ENCODE results near the gene FAM110D. TPM values are rescaled to one million over a fixed set of nuclear protein-coding genes. Genes with fewer than 3 reads are reported as not detected.

Gene FAM110D
- total RNA-seq, 1 experiment from 2014 or later: 0.46 TPM

DNA sequence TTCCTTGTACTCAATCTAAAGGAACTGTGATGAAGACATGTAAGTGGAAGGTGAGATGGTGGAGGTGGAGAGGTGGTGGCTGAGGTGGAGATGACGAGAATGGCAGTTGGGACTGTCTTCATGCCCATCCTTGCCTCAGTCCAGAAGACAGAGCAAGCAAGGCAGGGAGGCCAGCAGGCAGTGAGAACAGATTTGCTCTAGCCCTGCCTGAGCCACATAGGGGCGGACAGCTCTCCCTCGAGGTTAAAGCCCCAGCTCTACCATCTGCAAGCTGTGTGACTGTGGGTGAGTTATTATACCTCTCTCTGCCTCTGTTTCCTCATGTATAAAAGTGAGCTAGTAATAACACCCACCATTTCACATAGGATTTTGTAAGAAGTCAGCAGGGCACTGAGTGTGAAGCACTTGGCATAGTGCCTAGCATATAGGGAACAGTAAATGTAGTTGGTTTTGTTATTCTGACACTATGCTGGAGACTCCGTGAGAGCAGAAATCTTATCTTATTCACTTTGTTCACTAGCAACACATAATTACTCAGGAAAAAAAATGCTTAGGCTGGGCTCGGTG, 4.8 kb upstream of the FAM110D start:
- no peak for DNase-seq
- Mint-ChIP-seq H3K36me3 (ENCODE audit: insufficient read depth in 1 of 3, low read depth in 3 of 3) (no peaks in the 10 kb centered on the region), H3K9me3 (no peaks in the 10 kb centered on the region), H3K4me1 (peaks cover 32 to 45% of the 10 kb centered on the region in 2 experiments), H3K27me3 (ENCODE audit: low read depth) (peaks cover 100% of the 10 kb centered on the region), H3K4me3 (no peak overlapping the region), H3K27ac (no peak overlapping the region)
- H3K27ac ChIP-seq (ENCODE audit: insufficient read length, low read depth, low read length): no peak overlapping the region
- peaks cover 31% of the 10 kb centered on the region; the same call in 1 of the 2 replicates for H3K27me3 ChIP-seq (ENCODE audit: insufficient read depth, low read length)
- H3K79me1 ChIP-seq (ENCODE audit: insufficient read depth, low read depth, low read length, poor library complexity, severe bottlenecking): no peaks in the 10 kb centered on the region
- no peaks in the 10 kb centered on the region for H3K79me2 ChIP-seq (ENCODE audit: insufficient read depth, low read length)
- no peak overlapping the region for H2BK5ac ChIP-seq (ENCODE audit: insufficient read length, low read length)
- no peaks in the 10 kb centered on the region for H3K9me3 ChIP-seq (ENCODE audit: control insufficient read depth, low read depth, low read length)
- no peak overlapping the region for H3K4me2 ChIP-seq (ENCODE audit: insufficient read depth, insufficient read length, low read length)
- H4K20me1 ChIP-seq (ENCODE audit: control insufficient read depth, insufficient read depth, insufficient read length): no peaks in the 10 kb centered on the region
- H3K23ac ChIP-seq (ENCODE audit: insufficient read length, low read depth, low read length): no peak overlapping the region
- no peak overlapping the region for H3K18ac ChIP-seq (ENCODE audit: insufficient read length, low read depth, low read length)
- no peak overlapping the region for H3K4ac ChIP-seq (ENCODE audit: low read depth, low read length)
- TF ChIP-seq, protein P1, sequence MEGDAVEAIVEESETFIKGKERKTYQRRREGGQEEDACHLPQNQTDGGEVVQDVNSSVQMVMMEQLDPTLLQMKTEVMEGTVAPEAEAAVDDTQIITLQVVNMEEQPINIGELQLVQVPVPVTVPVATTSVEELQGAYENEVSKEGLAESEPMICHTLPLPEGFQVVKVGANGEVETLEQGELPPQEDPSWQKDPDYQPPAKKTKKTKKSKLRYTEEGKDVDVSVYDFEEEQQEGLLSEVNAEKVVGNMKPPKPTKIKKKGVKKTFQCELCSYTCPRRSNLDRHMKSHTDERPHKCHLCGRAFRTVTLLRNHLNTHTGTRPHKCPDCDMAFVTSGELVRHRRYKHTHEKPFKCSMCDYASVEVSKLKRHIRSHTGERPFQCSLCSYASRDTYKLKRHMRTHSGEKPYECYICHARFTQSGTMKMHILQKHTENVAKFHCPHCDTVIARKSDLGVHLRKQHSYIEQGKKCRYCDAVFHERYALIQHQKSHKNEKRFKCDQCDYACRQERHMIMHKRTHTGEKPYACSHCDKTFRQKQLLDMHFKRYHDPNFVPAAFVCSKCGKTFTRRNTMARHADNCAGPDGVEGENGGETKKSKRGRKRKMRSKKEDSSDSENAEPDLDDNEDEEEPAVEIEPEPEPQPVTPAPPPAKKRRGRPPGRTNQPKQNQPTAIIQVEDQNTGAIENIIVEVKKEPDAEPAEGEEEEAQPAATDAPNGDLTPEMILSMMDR (conservative IDR thresholded peaks at IDR 0.05): no peak
- H2BK20ac ChIP-seq (ENCODE audit: low read depth, low read length, poor library complexity, severe bottlenecking): no peak overlapping the region
- no peak overlapping the region for H2BK15ac ChIP-seq (ENCODE audit: low read depth, low read length)
- H4K5ac ChIP-seq (ENCODE audit: insufficient read length, low read depth, low read length): no peak overlapping the region
- H3K9ac ChIP-seq (ENCODE audit: extremely low read depth, insufficient read length, low read length): no peak overlapping the region
- no peak overlapping the region for H4K91ac ChIP-seq (ENCODE audit: insufficient read length, low read depth, low read length)
- H2AFZ ChIP-seq (ENCODE audit: low read length): no peak overlapping the region
- no peak overlapping the region for H4K8ac ChIP-seq (replicated peaks; ENCODE audit: insufficient read length, low read depth, low read length)
- peaks cover 13% of the 10 kb centered on the region for H3K23me2 ChIP-seq (ENCODE audit: insufficient read length, low read depth, low read length, poor library complexity, severe bottlenecking)
- H3T11ph ChIP-seq (ENCODE audit: low read length): no peak overlapping the region
- no CpG with 5 or more reads among the region's 5 CpGs for WGBS (ENCODE audit: extremely low coverage, insufficient read length, low lambda C conversion rate)
- H2BK12ac ChIP-seq (ENCODE audit: insufficient read length, low read depth, low read length): no peak overlapping the region
- H3K56ac ChIP-seq (ENCODE audit: insufficient read length, low read depth, low read length): no peak overlapping the region
- H3K4me1 ChIP-seq (ENCODE audit: insufficient read depth, low read length): peaks cover 10% of the 10 kb centered on the region; the same call in 1 of the 2 replicates
- no peak overlapping the region for H3K14ac ChIP-seq (ENCODE audit: insufficient read depth, low read length)
- H2AK5ac ChIP-seq (ENCODE audit: insufficient read length, low read length): no peak overlapping the region
- no peak overlapping the region for H2BK120ac ChIP-seq (ENCODE audit: low read depth, low read length, poor library complexity, severe bottlenecking)

Measured in H9 (cell line).